H9 (cell line): Measurements from ENCODE around the gene MYOM1. TPM values are rescaled to one million over a fixed set of nuclear protein-coding genes. Genes with fewer than 3 reads are reported as not detected.

Experiments used
- DNase-seq: peaks from one replicate; pipeline ENCODE4 v3.0.0-alpha.2; 2017
- H2AFZ ChIP-seq: one replicate; pipeline ENCODE4 v1.6.1; 2013; ENCODE audit warnings: mild to moderate bottlenecking, low read length, control low read depth, moderate library complexity
- H2AK5ac ChIP-seq: 2 replicates; pipeline ENCODE4 v1.6.1; 2013; ENCODE audit warnings: low read length, control low read depth, mixed read lengths; ENCODE audit not compliant: insufficient read length
- H2BK120ac ChIP-seq: one replicate; pipeline ENCODE4 v1.6.1; 2013; ENCODE audit warnings: low read depth, mild to moderate bottlenecking, low read length, control low read depth, inconsistent platforms; ENCODE audit not compliant: poor library complexity, severe bottlenecking
- H2BK12ac ChIP-seq: 2 replicates; pipeline ENCODE4 v1.6.1; 2013; ENCODE audit warnings: low read length, control low read depth, mixed read lengths, low read depth; ENCODE audit not compliant: insufficient read length
- H2BK15ac ChIP-seq: 2 replicates; pipeline ENCODE4 v1.6.1; 2013; ENCODE audit warnings: low read depth, low read length, control low read depth
- H2BK20ac ChIP-seq: one replicate; pipeline ENCODE4 v1.6.1; 2013; ENCODE audit warnings: low read depth, mild to moderate bottlenecking, low read length, control low read depth, inconsistent platforms; ENCODE audit not compliant: poor library complexity, severe bottlenecking
- H2BK5ac ChIP-seq: 2 replicates; pipeline ENCODE4 v1.6.1; 2013; ENCODE audit warnings: low read length, control low read depth, mixed read lengths; ENCODE audit not compliant: insufficient read length
- H3K14ac ChIP-seq: 2 replicates; pipeline ENCODE4 v1.6.1; 2013; ENCODE audit warnings: low read length, control low read depth; ENCODE audit not compliant: insufficient read depth
- H3K18ac ChIP-seq: 2 replicates; pipeline ENCODE4 v1.6.1; 2013; ENCODE audit warnings: low read depth, mild to moderate bottlenecking, mixed read lengths, low read length, control low read depth; ENCODE audit not compliant: insufficient read length
- H3K23ac ChIP-seq: 2 replicates; pipeline ENCODE4 v1.6.1; 2013; ENCODE audit warnings: low read length, control low read depth, mixed read lengths, low read depth; ENCODE audit not compliant: insufficient read length
- H3K23me2 ChIP-seq: 2 replicates; pipeline ENCODE4 v1.6.1; 2013; ENCODE audit warnings: low read depth, mild to moderate bottlenecking, mixed read lengths, low read length, control low read depth; ENCODE audit not compliant: insufficient read length, poor library complexity, severe bottlenecking
- H3K27ac ChIP-seq: 2 replicates; pipeline ENCODE4 v1.5.1; 2013; ENCODE audit warnings: low read length, control low read depth, mixed read lengths, low read depth; ENCODE audit not compliant: insufficient read length
- H3K27me3 ChIP-seq: 2 replicates; pipeline ENCODE4 v1.6.1; 2013; ENCODE audit warnings: low read length, control low read depth, inconsistent platforms; ENCODE audit not compliant: insufficient read depth
- H3K4ac ChIP-seq: 2 replicates; pipeline ENCODE4 v1.6.1; 2013; ENCODE audit warnings: low read depth, mild to moderate bottlenecking, control low read depth, inconsistent platforms, low read length, moderate library complexity
- H3K4me1 ChIP-seq: 2 replicates; pipeline ENCODE4 v1.6.1; 2013; ENCODE audit warnings: low read length, control low read depth, inconsistent platforms; ENCODE audit not compliant: insufficient read depth
- H3K4me2 ChIP-seq: 2 replicates; pipeline ENCODE4 v1.6.1; 2013; ENCODE audit warnings: low read length, control low read depth, mixed read lengths; ENCODE audit not compliant: insufficient read length, insufficient read depth
- H3K56ac ChIP-seq: 2 replicates; pipeline ENCODE4 v1.6.1; 2013; ENCODE audit warnings: low read depth, mild to moderate bottlenecking, mixed read lengths, low read length, control low read depth; ENCODE audit not compliant: insufficient read length
- H3K79me1 ChIP-seq: 2 replicates; pipeline ENCODE4 v1.6.1; 2013; ENCODE audit warnings: low read depth, mild to moderate bottlenecking, moderate library complexity, low read length, control low read depth, inconsistent platforms; ENCODE audit not compliant: insufficient read depth, poor library complexity, severe bottlenecking
- H3K79me2 ChIP-seq: 2 replicates; pipeline ENCODE4 v1.6.1; 2013; ENCODE audit warnings: low read length, control low read depth, inconsistent platforms; ENCODE audit not compliant: insufficient read depth
- H3K9ac ChIP-seq: 2 replicates; pipeline ENCODE4 v1.6.1; 2013; ENCODE audit warnings: low read length, control low read depth, mixed read lengths; ENCODE audit not compliant: insufficient read length; ENCODE audit errors: extremely low read depth
- H3K9me3 ChIP-seq: one replicate; pipeline ENCODE4 v1.6.1; 2013; ENCODE audit warnings: low read depth, low read length, inconsistent platforms; ENCODE audit not compliant: control insufficient read depth
- H3T11ph ChIP-seq: one replicate; pipeline ENCODE4 v1.6.1; 2013; ENCODE audit warnings: mild to moderate bottlenecking, low read length, control low read depth, inconsistent platforms
- H4K20me1 ChIP-seq: one replicate; pipeline ENCODE4 v1.6.1; 2013; ENCODE audit not compliant: control insufficient read depth, insufficient read length, insufficient read depth
- H4K5ac ChIP-seq: 2 replicates; pipeline ENCODE4 v1.6.1; 2013; ENCODE audit warnings: low read depth, mild to moderate bottlenecking, mixed read lengths, low read length, control low read depth; ENCODE audit not compliant: insufficient read length
- H4K8ac ChIP-seq: replicated peaks from 2 replicates; pipeline ENCODE4 v1.6.1; 2013; ENCODE audit warnings: low read length, control low read depth, mixed read lengths, low read depth; ENCODE audit not compliant: insufficient read length
- H4K91ac ChIP-seq: 2 replicates; pipeline ENCODE4 v1.6.1; 2013; ENCODE audit warnings: low read depth, mild to moderate bottlenecking, moderate library complexity, mixed read lengths, low read length, control low read depth; ENCODE audit not compliant: insufficient read length
- H3K27ac Mint-ChIP-seq, 3 experiments: 2 replicates in 2 of 3; 3 replicates in 1 of 3; pipeline ENCODE4 v1.8.0; 2020 to 2021; ENCODE audit warnings: mixed read lengths in 3 of 3, mild to moderate bottlenecking in 1 of 3, moderate library complexity in 1 of 3
- H3K27me3 Mint-ChIP-seq: 2 replicates; pipeline ENCODE4 v1.8.0; 2021; ENCODE audit warnings: low read depth, mild to moderate bottlenecking, moderate library complexity, mixed read lengths
- H3K36me3 Mint-ChIP-seq, 3 experiments: 2 replicates in 2 of 3; 3 replicates in 1 of 3; pipeline ENCODE4 v1.8.0; 2020 to 2021; ENCODE audit warnings: low read depth in 3 of 3, mixed read lengths in 3 of 3; ENCODE audit not compliant: insufficient read depth in 1 of 3
- H3K4me1 Mint-ChIP-seq, 2 experiments: 2 replicates each; pipeline ENCODE4 v1.8.0; 2020; ENCODE audit warnings: mixed read lengths in 2 of 2
- H3K4me3 Mint-ChIP-seq, 2 experiments: 2 replicates in 1 of 2; 3 replicates in 1 of 2; pipeline ENCODE4 v1.8.0; 2020 to 2021; ENCODE audit warnings: mild to moderate bottlenecking in 2 of 2, mixed read lengths in 2 of 2, moderate library complexity in 1 of 2
- H3K9me3 Mint-ChIP-seq, 2 experiments: 2 replicates in 1 of 2; 3 replicates in 1 of 2; pipeline ENCODE4 v1.8.0; 2020; ENCODE audit warnings: mild to moderate bottlenecking in 2 of 2, mixed read lengths in 2 of 2, moderate library complexity in 1 of 2
- CTCF ChIP-seq: fragments of 200-600 bp; sonication (generic); conservative IDR thresholded peaks from 3 replicates; pipeline ENCODE4 v1.8.0; 2021; ENCODE audit warnings: antibody characterized with exemption, mild to moderate bottlenecking
- WGBS: extraction: QIAGEN DNeasy Blood & Tissue Kit; methylation state at CpG from one replicate; pipeline ENCODE4 v1.1.7; 2013; ENCODE audit warnings: missing lambda C conversion rate, low lambda C conversion rate, mixed read lengths; ENCODE audit not compliant: insufficient read length; ENCODE audit errors: extremely low coverage; 5-methylcytosine and 5-hydroxymethylcytosine counted together
- long read RNA-seq: library from polyadenylated mRNA; unstranded; transcript quantifications from one replicate; pipeline ENCODE4 v2.0.0, GENCODE V29; 2020
- total RNA-seq: library from RNA; stranded (reverse); gene quantifications from 2 replicates; pipeline ENCODE4 v1.2.1, GENCODE V29; 2021

MYOM1 gene
- 0.17 and 0.20 TPM in 2 replicates for total RNA-seq
- long read RNA-seq, partial matches to known transcripts = 0 of 3 reads
- long read RNA-seq, other reads (novel, unspliced or antisense) = 3 of 3 reads

- H3K4me1 Mint-ChIP-seq = peaks cover 10 to 18% of the 10 kb centered on the region in 2 experiments
- H3K18ac ChIP-seq = no peak within 1 kb of the TSS
- H2BK5ac ChIP-seq = no peak within 1 kb of the TSS
- no peak within 1 kb of the TSS for H3K23ac ChIP-seq
- H4K8ac ChIP-seq = no peak within 1 kb of the TSS
- peak within 1 kb of the TSS in 1 of 3 experiments; percentile 27; a peak in 1 of 7 replicates for H3K27ac Mint-ChIP-seq
- no peaks in the 10 kb centered on the region for H3K79me1 ChIP-seq
- H3K23me2 ChIP-seq = no peaks in the 10 kb centered on the region
- H3T11ph ChIP-seq = no peak within 1 kb of the TSS
- no peaks in the 10 kb centered on the region for H3K27me3 ChIP-seq
- H4K20me1 ChIP-seq = no peaks in the 10 kb centered on the region
- H3K4me1 ChIP-seq = peaks cover 2% of the 10 kb centered on the region; the same call in 1 of the 2 replicates
- no peak for TF ChIP-seq CTCF
- H3K27me3 Mint-ChIP-seq = no peaks in the 10 kb centered on the region
- no peak within 1 kb of the TSS for H2BK15ac ChIP-seq
- H2BK120ac ChIP-seq = no peak within 1 kb of the TSS
- no peak within 1 kb of the TSS for H2BK12ac ChIP-seq
- H3K9ac ChIP-seq = no peak within 1 kb of the TSS
- no peak within 1 kb of the TSS for H3K14ac ChIP-seq
- no peaks in the 10 kb centered on the region for H3K79me2 ChIP-seq
- H2AK5ac ChIP-seq = no peak within 1 kb of the TSS
- H3K9me3 ChIP-seq = no peaks in the 10 kb centered on the region
- no peak within 1 kb of the TSS for H4K91ac ChIP-seq
- no peak within 1 kb of the TSS for H3K4me3 Mint-ChIP-seq
- H3K56ac ChIP-seq = no peak within 1 kb of the TSS
- H3K9me3 Mint-ChIP-seq = no peaks in the 10 kb centered on the region
- H3K36me3 Mint-ChIP-seq = no peaks in the 10 kb centered on the region
- H3K4ac ChIP-seq = no peak within 1 kb of the TSS
- no peak within 1 kb of the TSS for H2BK20ac ChIP-seq
- H3K27ac ChIP-seq = no peak within 1 kb of the TSS
- WGBS = 100% methylated on average over 1 of the region's 9 CpGs
- H4K5ac ChIP-seq = no peak within 1 kb of the TSS
- H2AFZ ChIP-seq = no peak within 1 kb of the TSS
- DNase-seq = no peak
- H3K4me2 ChIP-seq = no peak within 1 kb of the TSS
Observed at GRCh38 chr18:3219631-3220335, at the start of gene MYOM1. MYOM1 (minus strand) TSS chr18:3219968; CDS start chr18:3215223, 4,745 bp downstream.
